Subcutaneous abdominal adipose tissue (tissue), 5 donors: ENCODE data around the gene CASTOR1.
A peak's percentile ranks its signal among the peaks of the same experiment; 100 is the strongest.

Experiments
- H3K27ac ChIP-seq: one replicate; pipeline ENCODE4 v1.7.0; 2013; ENCODE audit warnings: low read depth, mild to moderate bottlenecking, inconsistent platforms, low read length, moderate library complexity
- H3K27me3 ChIP-seq, 5 donors: one replicate each; pipeline ENCODE4 v1.7.0; 2013; ENCODE audit warnings: low read length in 5 of 5, inconsistent platforms in 1 of 5; ENCODE audit not compliant: control insufficient read depth in 5 of 5, insufficient read depth in 4 of 5
- H3K36me3 ChIP-seq, 5 donors: one replicate each; pipeline ENCODE4 v1.7.0; 2013; ENCODE audit warnings: low read length in 5 of 5; ENCODE audit not compliant: control insufficient read depth in 5 of 5, insufficient read depth in 5 of 5
- H3K4me1 ChIP-seq, 5 donors: one replicate each; pipeline ENCODE4 v1.7.0; 2013; ENCODE audit warnings: low read length in 5 of 5, mild to moderate bottlenecking in 3 of 5, moderate library complexity in 1 of 5; ENCODE audit not compliant: control insufficient read depth in 5 of 5, insufficient read depth in 5 of 5
- H3K4me3 ChIP-seq, 5 donors: one replicate each; pipeline ENCODE4 v1.7.0; 2013; ENCODE audit warnings: low read length in 5 of 5, low read depth in 1 of 5
- H3K9ac ChIP-seq, 5 donors: one replicate each; pipeline ENCODE4 v1.7.0; 2013; ENCODE audit warnings: low read length in 5 of 5, mild to moderate bottlenecking in 4 of 5, moderate library complexity in 3 of 5
- H3K9me3 ChIP-seq, 5 donors: one replicate each; pipeline ENCODE4 v1.7.0; 2013; ENCODE audit warnings: low read length in 5 of 5; ENCODE audit not compliant: control insufficient read depth in 5 of 5
- donor health status: healthy.
- donor health status: healthy.
- donor health status: healthy.
- donor health status: healthy.
- donor health status: healthy.

CASTOR1 gene

DNA sequence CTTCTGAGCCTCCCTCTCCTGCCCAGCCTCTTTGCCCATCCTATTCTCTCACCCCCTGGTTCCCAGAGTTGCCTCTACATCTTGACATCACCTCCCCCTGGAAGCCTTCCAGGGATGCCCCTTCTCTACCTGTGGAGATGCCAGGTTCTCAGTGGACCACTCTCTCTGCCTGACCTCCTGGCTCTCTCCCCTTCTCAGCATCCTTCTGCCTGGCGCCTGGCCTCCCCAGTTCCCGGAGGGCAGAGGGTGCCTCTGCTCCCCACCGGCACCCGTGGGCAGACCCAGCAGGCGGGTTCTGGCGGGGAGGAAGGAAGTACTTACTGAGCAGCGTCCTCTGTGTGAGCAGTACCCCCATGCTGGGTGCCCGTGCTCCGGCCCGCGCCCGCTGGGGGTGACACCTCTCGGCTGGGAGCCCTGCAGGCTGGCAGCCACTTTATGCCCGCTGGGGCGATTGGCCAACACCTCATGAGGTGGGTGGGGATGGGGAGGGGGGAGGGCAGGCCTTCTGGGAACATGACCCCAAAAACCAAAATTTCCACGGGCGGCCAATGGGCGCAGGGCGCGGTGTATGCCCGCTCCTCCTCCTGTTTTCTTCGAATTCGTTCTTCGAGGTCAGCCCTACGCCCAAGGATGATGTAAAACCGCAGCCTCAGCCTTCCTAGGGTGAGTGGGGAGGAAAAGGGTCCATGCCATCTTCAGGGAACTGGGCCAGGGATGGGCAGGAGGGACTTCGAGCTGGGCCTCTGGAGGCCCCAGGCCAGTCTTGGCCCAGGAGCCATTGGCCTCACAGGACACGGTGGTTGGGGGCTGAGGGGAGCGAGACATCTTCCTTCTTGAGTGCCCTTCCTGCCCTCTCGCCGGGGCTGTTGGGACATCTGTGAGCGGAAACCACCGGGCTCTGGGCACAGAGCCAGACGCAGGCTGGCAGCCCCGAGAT is 22.6 kb downstream of the CASTOR1 start, which contains the start of gene OSM:
TSS of gene OSM (minus strand) at position 407 of the 937 bp plus-strand sequence. CDS start at position 355, 52 bp downstream.
- Histone ChIP-seq H3K9ac (peak within 1 kb of the TSS in 3 of 5 donors; percentile 55 to 62 (median 57)), H3K4me3 (peak within 1 kb of the TSS; percentile 8 to 62 (median 49)), H3K27me3 (peaks cover 0 to 7% (median 3%) of the 10 kb centered on the region in 5 donors)

DNA sequence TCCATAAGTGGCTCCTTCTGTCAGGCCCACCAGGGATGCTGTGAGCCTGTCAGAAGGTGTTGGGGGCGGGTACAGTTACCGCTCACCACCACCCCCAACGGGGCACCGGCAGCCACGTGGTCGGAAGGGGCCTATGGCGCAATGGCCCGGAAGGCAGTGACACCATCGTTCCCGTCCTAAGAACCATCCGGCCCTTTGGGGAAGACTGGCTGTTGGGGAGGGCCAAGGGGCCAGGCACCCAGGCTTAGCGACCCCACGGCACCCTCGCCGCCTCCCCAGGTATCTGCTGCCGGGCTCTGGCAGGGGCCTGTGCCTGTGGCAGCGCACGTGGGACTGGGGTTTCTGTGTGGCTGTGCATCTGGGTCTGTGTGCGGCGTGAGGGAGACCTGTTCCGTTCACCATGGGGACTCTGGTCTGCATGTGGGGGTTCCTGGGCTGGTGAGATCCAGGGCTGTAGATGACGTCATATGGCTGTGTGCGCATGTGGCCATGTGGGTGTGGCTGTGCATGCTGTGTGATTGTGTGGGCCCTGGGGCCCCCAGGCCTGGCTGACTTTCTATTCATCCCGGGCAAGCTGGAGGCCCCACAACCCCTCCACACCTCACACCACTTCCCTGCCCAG is 23.4 kb downstream of the CASTOR1 start:
- H3K9ac ChIP-seq, result peak overlapping the region in 3 of 5 donors; percentile 55 to 62 (median 57)

More for the DNA sequence above, 22.6 kb downstream of the CASTOR1 start, which contains the start of gene OSM:
- Histone ChIP-seq H3K4me1 (peaks cover 0 to 52% (median 7%) of the 10 kb centered on the region in 5 donors), H3K9me3 (no peaks in the 10 kb centered on the region), H3K36me3 (no peaks in the 10 kb centered on the region), H3K27ac (no peak within 1 kb of the TSS)

DNA sequence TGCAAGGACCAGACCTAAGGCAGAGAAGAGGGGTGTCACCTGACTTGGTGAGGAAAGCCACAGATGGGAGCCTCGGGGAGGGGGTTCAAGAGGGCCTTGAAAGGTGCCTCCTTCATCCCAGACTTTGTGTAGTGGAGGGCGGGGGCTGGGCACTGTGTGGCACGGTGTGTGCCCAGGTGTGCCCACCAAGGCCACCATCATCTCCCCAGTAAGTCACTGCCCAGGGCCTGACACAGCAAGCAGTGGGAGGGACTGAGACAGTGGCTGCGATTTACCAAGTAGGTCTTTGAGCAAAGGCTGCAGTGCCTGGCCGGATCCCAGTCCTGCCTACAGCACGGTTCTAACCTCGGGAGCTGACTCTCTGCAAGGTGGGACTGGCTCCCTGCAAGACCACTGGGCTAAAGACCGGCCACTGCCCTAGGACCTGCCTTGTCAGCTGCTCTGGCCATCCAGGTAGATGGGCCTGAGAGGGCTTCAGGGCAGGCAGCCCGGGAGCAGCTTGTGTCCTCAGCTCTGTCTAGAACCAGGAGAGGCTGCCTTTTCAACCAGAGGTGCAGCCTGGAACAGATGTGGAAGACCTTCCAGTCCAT is 24.1 kb downstream of the CASTOR1 start:
- peak overlapping the region in 1 of 5 donors; percentile 62 for H3K4me3 ChIP-seq
- peaks cover 0 to 9% (median 4%) of the 10 kb centered on the region in 5 donors for H3K27me3 ChIP-seq
- no peaks in the 10 kb centered on the region for H3K9me3 ChIP-seq
- H3K9ac ChIP-seq, result no peak overlapping the region
- H3K36me3 ChIP-seq, result no peaks in the 10 kb centered on the region
- H3K4me1 ChIP-seq, result peaks cover 0 to 45% (median 7%) of the 10 kb centered on the region in 5 donors
- no peak overlapping the region for H3K27ac ChIP-seq

More for the DNA sequence above, 23.4 kb downstream of the CASTOR1 start:
- Histone ChIP-seq H3K36me3 (no peaks in the 10 kb centered on the region), H3K27ac (no peak overlapping the region), H3K27me3 (peaks cover 0 to 7% (median 4%) of the 10 kb centered on the region in 5 donors), H3K9me3 (no peaks in the 10 kb centered on the region), H3K4me1 (peaks cover 0 to 45% (median 7%) of the 10 kb centered on the region in 5 donors), H3K4me3 (peak overlapping the region; percentile 8 to 62 (median 49))

DNA sequence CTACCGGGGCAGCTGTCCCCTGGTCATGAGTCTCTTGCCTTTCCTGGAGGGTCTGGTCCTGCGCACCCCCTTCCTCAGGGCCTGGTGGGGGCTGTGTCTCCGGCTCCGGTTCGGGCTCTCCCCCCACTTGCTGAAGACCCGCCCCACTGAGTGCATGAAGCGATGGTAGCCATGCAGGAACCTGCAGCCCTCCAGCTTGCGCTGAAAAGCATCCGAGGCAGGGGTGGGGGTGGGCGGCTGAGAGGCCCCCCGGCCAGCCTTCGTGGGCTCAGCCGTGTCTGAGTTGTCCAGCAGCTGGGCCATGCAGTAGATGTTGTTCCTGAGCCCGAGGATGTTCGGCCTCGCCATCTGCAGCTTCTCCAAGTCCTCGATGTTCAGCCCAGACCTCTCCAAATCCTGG is 25.4 kb downstream of the CASTOR1 start:
- Histone ChIP-seq H3K27ac (no peak overlapping the region), H3K36me3 (no peaks in the 10 kb centered on the region), H3K4me1 (peaks cover 0 to 45% (median 7%) of the 10 kb centered on the region in 5 donors), H3K9ac (no peak overlapping the region), H3K27me3 (peaks cover 0 to 9% (median 4%) of the 10 kb centered on the region in 5 donors), H3K9me3 (no peaks in the 10 kb centered on the region), H3K4me3 (no peak overlapping the region)

DNA sequence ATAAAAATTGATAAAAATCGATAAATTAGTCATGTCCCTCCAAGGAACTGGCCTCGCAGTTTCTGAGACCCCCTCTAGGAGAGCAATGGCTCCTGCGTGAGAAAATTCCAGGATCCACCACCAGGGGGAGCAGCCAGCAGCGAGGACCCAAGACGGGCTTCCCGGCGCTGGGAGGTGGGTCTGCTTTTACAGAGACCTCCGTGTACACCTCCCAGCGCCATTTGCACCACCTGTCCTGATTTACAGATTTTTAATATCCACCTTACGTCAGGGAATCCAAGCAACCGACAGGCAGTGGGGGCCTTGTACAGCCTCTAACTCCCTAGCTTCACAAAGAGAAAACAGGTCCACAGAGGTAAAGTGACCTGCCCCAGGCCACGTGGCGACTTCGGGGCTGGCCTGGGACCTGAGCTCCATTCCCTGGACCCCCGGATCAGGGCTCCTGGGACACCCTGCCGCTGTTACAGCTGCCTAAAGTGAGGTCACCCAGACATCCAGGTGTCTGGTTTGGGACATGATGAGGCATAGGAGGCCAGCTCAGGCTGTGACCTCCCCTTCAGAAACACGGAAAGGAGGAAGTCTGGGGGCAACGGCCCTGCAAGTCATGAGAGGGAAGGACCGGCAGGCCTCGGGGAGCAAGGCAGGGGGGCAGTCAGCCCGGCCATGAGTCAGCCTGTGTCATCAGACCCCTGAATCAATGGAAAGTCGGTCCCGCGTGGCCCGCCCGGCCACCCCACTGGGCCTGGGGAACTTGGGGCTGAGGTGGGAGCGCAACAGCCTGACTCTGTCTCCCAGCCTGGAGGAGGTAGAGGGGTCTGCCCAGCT is 26.2 kb downstream of the CASTOR1 start:
- H3K9ac ChIP-seq, result peak overlapping the region in 1 of 5 donors; percentile 25
- H3K4me1 ChIP-seq, result peaks cover 0 to 43% (median 7%) of the 10 kb centered on the region in 5 donors
- peak overlapping the region in 3 of 5 donors; percentile 32 to 48 (median 32) for H3K4me3 ChIP-seq
- H3K27ac ChIP-seq, result no peak overlapping the region
- H3K36me3 ChIP-seq, result no peaks in the 10 kb centered on the region
- H3K9me3 ChIP-seq, result no peaks in the 10 kb centered on the region
- H3K27me3 ChIP-seq, result peaks cover 0 to 9% (median 4%) of the 10 kb centered on the region in 5 donors

DNA sequence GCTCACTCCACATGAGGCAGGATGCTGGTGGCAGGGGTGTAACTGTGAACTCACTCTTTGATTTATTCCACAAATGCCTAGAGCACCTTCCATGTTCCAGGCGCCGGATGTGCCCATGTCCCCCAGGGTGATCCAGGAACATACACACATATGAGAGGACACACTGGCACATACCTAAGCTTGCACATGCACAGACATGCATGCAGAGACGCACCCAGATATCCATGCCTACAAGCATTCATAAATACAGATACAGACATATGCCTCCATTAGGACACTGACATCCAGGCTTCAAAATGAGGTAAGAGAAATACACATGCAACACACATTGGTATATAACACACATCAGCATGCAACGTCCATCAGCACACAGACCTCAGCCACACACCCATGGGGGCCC is 27.2 kb downstream of the CASTOR1 start:
- Histone ChIP-seq H3K9ac (no peak overlapping the region), H3K27ac (no peak overlapping the region), H3K36me3 (no peaks in the 10 kb centered on the region), H3K4me1 (peaks cover 0 to 34% (median 4%) of the 10 kb centered on the region in 5 donors), H3K4me3 (no peak overlapping the region), H3K27me3 (peaks cover 0 to 9% (median 5%) of the 10 kb centered on the region in 5 donors), H3K9me3 (no peaks in the 10 kb centered on the region)

DNA sequence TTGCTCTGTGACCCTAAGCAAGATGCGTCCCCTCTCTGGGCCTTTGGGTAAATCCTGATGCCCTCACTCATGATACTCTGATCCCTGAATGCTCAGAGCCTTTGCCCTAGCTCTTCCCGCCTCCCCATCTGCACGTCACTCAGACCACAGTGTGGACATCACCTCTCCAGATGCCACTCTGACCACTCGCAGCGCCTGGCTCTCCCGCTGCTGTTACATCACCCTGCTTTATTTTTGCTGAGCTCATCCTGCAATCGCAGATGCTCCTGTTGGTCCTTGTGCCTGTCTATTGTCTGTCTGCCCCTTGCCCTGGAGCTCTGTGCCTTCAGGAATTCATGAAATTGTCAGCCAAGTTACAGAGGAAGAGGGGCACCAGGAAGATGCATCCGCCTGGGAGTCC is 28.2 kb downstream of the CASTOR1 start:
- Histone ChIP-seq H3K9ac (no peak overlapping the region), H3K27me3 (peaks cover 0 to 12% (median 3%) of the 10 kb centered on the region in 5 donors), H3K27ac (no peak overlapping the region), H3K36me3 (no peaks in the 10 kb centered on the region), H3K9me3 (no peaks in the 10 kb centered on the region), H3K4me1 (peaks cover 0 to 31% (median 7%) of the 10 kb centered on the region in 5 donors), H3K4me3 (no peak overlapping the region)

DNA sequence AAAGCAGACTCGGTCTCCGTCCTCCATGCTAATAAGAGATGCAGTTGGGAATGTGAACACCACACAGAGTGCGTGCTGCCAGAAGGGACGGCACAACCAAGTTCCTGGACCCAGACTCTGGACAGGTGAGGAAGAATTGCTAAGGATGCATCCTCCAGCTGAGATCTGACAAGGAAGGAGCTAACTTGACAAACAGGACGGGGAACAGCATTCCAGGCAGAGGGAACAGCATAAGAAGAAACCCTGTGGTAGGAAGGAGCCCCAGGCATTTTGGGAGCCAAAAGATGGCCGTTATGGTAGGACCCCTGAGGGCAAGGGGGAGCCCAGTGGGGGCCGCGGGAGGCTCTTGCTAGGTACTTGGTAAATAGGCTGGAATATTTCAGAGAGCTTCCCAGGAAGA is 28.6 kb downstream of the CASTOR1 start:
- H3K27ac ChIP-seq, result no peak overlapping the region
- peaks cover 0 to 12% (median 3%) of the 10 kb centered on the region in 5 donors for H3K27me3 ChIP-seq
- H3K9ac ChIP-seq, result no peak overlapping the region
- no peaks in the 10 kb centered on the region for H3K36me3 ChIP-seq
- H3K4me1 ChIP-seq, result peaks cover 0 to 31% (median 12%) of the 10 kb centered on the region in 5 donors
- H3K4me3 ChIP-seq, result no peak overlapping the region
- H3K9me3 ChIP-seq, result no peaks in the 10 kb centered on the region

DNA sequence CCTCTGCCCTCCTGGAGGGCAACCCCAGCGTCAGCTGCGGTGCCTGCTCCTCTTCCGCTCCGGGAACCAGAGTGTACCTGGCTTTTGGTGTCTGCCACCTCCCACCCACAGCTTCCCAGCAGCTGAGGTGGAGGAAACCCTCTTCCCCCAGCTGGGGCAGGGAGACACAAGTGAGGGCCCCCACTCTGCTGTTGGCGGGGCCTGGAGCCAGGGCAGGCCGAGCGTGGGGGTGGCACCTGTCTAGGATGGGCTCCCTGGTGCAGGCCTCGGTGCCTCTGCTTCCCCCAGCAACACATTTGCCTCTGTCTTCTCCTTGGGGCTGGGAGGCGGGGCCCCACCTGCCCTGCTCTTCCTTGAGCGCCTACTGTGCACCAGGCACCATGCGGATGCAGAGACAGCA is 29.0 kb downstream of the CASTOR1 start:
- no peak overlapping the region for H3K27ac ChIP-seq
- H3K9me3 ChIP-seq, result no peaks in the 10 kb centered on the region
- no peaks in the 10 kb centered on the region for H3K36me3 ChIP-seq
- H3K4me1 ChIP-seq, result peaks cover 0 to 27% (median 12%) of the 10 kb centered on the region in 5 donors
- peaks cover 0 to 12% (median 3%) of the 10 kb centered on the region in 5 donors for H3K27me3 ChIP-seq
- no peak overlapping the region for H3K4me3 ChIP-seq
- no peak overlapping the region for H3K9ac ChIP-seq
